Measurements from ENCODE around the gene PMEL. TPM values are rescaled to one million over a fixed set of nuclear protein-coding genes. Genes with fewer than 3 reads are reported as not detected.

The PMEL gene
- total and polyA plus RNA-seq, 9 of the 15 experiments (the other 6 are each of a cell fraction or from before 2014, with no cell fraction given): 0.36 to 2.0 (median 0.98) TPM

DNA sequence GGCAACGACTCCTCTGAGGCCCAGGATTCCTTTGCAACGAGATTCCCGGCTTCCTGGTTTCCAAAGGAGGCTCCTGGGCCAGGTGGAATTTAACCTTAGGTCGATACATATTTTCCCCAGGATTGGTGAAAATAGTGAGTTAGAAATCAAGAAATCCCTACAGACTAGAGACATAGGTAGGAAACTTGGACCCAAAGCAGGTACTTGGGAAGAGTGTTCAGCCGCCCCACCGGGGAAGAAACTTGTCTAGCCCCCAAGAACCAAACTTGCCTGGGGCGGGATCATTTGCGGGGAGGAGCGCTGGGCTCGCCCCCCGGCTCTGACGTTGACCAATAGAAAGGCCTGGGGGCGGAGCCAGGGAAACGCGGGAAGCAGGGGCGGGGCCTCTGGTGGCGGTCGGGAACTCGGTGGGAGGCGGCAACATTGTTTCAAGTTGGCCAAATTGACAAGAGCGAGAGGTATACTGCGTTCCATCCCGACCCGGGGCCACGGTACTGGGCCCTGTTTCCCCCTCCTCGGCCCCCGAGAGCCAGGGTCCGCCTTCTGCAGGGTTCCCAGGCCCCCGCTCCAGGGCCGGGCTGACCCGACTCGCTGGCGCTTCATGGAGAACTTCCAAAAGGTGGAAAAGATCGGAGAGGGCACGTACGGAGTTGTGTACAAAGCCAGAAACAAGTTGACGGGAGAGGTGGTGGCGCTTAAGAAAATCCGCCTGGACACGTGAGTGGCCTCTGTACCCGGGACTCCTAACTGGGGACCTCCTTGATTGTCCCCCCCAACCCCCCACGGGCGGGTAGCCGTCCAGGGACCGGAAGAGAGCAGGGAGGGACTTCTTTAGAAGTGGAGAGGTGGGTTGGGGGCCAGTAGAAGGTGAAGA is 803 bp upstream of the PMEL start, which contains the start of gene CDK2 (continued):
- TF ChIP-seq PRPF4 (IDR thresholded peaks at IDR 0.05; ENCODE audit: insufficient read depth, low read depth, low read length, poor library complexity, severe bottlenecking) (no peak), KLF1 (tag; IDR thresholded peaks at IDR 0.05) (no peak), MCM7 (IDR thresholded peaks at IDR 0.05) (no peak), TCF7L2 (IDR thresholded peaks at IDR 0.05; ENCODE audit: low read depth, low read length) (no peak), ZFPM2 (CRISPR knock-in tag; IDR thresholded peaks at IDR 0.05) (no peak), ETV6 (IDR thresholded peaks at IDR 0.05; ENCODE audit: borderline replicate concordance in 1 of 2, low read depth in 2 of 2, low read length in 1 of 2) (no peak), ETV6 (CRISPR knock-in tag; IDR thresholded peaks at IDR 0.05; ENCODE audit: borderline replicate concordance) (no peak), RAD51 (IDR thresholded peaks at IDR 0.05; ENCODE audit: borderline replicate concordance, low read depth) (no peak), POLR2G (IDR thresholded peaks at IDR 0.05; ENCODE audit: low read depth, low read length) (peak; percentile 90), CBFA2T2 (conservative IDR thresholded peaks at IDR 0.05) (no peak)
- TF ChIP-seq, protein P1, sequence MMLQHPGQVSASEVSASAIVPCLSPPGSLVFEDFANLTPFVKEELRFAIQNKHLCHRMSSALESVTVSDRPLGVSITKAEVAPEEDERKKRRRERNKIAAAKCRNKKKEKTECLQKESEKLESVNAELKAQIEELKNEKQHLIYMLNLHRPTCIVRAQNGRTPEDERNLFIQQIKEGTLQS (IDR thresholded peaks at IDR 0.05): no peak
- TF ChIP-seq, protein P1 (CRISPR knock-in tag; conservative IDR thresholded peaks at IDR 0.05): no peak; the same call in 1 of the 2 replicates
- TF ChIP-seq, protein P2, sequence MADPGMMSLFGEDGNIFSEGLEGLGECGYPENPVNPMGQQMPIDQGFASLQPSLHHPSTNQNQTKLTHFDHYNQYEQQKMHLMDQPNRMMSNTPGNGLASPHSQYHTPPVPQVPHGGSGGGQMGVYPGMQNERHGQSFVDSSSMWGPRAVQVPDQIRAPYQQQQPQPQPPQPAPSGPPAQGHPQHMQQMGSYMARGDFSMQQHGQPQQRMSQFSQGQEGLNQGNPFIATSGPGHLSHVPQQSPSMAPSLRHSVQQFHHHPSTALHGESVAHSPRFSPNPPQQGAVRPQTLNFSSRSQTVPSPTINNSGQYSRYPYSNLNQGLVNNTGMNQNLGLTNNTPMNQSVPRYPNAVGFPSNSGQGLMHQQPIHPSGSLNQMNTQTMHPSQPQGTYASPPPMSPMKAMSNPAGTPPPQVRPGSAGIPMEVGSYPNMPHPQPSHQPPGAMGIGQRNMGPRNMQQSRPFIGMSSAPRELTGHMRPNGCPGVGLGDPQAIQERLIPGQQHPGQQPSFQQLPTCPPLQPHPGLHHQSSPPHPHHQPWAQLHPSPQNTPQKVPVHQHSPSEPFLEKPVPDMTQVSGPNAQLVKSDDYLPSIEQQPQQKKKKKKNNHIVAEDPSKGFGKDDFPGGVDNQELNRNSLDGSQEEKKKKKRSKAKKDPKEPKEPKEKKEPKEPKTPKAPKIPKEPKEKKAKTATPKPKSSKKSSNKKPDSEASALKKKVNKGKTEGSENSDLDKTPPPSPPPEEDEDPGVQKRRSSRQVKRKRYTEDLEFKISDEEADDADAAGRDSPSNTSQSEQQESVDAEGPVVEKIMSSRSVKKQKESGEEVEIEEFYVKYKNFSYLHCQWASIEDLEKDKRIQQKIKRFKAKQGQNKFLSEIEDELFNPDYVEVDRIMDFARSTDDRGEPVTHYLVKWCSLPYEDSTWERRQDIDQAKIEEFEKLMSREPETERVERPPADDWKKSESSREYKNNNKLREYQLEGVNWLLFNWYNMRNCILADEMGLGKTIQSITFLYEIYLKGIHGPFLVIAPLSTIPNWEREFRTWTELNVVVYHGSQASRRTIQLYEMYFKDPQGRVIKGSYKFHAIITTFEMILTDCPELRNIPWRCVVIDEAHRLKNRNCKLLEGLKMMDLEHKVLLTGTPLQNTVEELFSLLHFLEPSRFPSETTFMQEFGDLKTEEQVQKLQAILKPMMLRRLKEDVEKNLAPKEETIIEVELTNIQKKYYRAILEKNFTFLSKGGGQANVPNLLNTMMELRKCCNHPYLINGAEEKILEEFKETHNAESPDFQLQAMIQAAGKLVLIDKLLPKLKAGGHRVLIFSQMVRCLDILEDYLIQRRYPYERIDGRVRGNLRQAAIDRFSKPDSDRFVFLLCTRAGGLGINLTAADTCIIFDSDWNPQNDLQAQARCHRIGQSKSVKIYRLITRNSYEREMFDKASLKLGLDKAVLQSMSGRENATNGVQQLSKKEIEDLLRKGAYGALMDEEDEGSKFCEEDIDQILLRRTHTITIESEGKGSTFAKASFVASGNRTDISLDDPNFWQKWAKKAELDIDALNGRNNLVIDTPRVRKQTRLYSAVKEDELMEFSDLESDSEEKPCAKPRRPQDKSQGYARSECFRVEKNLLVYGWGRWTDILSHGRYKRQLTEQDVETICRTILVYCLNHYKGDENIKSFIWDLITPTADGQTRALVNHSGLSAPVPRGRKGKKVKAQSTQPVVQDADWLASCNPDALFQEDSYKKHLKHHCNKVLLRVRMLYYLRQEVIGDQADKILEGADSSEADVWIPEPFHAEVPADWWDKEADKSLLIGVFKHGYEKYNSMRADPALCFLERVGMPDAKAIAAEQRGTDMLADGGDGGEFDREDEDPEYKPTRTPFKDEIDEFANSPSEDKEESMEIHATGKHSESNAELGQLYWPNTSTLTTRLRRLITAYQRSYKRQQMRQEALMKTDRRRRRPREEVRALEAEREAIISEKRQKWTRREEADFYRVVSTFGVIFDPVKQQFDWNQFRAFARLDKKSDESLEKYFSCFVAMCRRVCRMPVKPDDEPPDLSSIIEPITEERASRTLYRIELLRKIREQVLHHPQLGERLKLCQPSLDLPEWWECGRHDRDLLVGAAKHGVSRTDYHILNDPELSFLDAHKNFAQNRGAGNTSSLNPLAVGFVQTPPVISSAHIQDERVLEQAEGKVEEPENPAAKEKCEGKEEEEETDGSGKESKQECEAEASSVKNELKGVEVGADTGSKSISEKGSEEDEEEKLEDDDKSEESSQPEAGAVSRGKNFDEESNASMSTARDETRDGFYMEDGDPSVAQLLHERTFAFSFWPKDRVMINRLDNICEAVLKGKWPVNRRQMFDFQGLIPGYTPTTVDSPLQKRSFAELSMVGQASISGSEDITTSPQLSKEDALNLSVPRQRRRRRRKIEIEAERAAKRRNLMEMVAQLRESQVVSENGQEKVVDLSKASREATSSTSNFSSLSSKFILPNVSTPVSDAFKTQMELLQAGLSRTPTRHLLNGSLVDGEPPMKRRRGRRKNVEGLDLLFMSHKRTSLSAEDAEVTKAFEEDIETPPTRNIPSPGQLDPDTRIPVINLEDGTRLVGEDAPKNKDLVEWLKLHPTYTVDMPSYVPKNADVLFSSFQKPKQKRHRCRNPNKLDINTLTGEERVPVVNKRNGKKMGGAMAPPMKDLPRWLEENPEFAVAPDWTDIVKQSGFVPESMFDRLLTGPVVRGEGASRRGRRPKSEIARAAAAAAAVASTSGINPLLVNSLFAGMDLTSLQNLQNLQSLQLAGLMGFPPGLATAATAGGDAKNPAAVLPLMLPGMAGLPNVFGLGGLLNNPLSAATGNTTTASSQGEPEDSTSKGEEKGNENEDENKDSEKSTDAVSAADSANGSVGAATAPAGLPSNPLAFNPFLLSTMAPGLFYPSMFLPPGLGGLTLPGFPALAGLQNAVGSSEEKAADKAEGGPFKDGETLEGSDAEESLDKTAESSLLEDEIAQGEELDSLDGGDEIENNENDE (IDR thresholded peaks at IDR 0.05; ENCODE audit: low read depth, low read length): no peak
- TF ChIP-seq, protein P3, sequence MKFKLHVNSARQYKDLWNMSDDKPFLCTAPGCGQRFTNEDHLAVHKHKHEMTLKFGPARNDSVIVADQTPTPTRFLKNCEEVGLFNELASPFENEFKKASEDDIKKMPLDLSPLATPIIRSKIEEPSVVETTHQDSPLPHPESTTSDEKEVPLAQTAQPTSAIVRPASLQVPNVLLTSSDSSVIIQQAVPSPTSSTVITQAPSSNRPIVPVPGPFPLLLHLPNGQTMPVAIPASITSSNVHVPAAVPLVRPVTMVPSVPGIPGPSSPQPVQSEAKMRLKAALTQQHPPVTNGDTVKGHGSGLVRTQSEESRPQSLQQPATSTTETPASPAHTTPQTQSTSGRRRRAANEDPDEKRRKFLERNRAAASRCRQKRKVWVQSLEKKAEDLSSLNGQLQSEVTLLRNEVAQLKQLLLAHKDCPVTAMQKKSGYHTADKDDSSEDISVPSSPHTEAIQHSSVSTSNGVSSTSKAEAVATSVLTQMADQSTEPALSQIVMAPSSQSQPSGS (CRISPR knock-in tag; IDR thresholded peaks at IDR 0.05): no peak
